IMR-90 (cell line): Measurements from ENCODE around the gene RFX4. TPM values are rescaled to one million over a fixed set of nuclear protein-coding genes. Genes with fewer than 3 reads are reported as not detected.

Source experiments
- ATAC-seq: fragments of 200-7000 bp; cut with Tn5 transposase; 2 replicates; pipeline ENCODE4 v1.9.1; 2020; ENCODE audit warnings: low read depth, mild to moderate bottlenecking, moderate library complexity
- BruUV-seq: library from RNA; stranded (reverse); fragments of 400-500 nt; replicated peaks from 2 replicates; lab custom pipeline; 2021; lab: Mats Ljungman, UMichigan
- CTCF ChIA-PET: fragments of 300-600 bp; formaldehyde crosslinking; extraction: SDS; loops from one replicate; lab custom pipeline; 2021; ENCODE audit warnings: antibody characterized with exemption; lab: Yijun Ruan, JAX
- POLR2A ChIA-PET: fragments of 300-600 bp; sonication (Branson Sonifier 250); formaldehyde crosslinking; loops from one replicate; lab custom pipeline; 2022; ENCODE audit warnings: antibody characterized with exemption; ENCODE audit not compliant: unreplicated experiment; lab: Charles Lee
- DNase-seq: peaks from one replicate; pipeline ENCODE4 v3.0.0; 2013
- H2AFZ ChIP-seq: replicated peaks from 2 replicates; pipeline ENCODE3; 2013; ENCODE audit warnings: low read length, mild to moderate bottlenecking; ENCODE audit not compliant: poor library complexity
- H2AK5ac ChIP-seq: 2 replicates; pipeline ENCODE4 v1.6.1; 2013; ENCODE audit warnings: low read depth, low read length, inconsistent platforms
- H2AK9ac ChIP-seq: replicated peaks from 2 replicates; pipeline ENCODE3; 2013; ENCODE audit warnings: mild to moderate bottlenecking, low read depth, low read length, moderate library complexity; ENCODE audit not compliant: poor library complexity
- H2BK120ac ChIP-seq: 2 replicates; pipeline ENCODE4 v1.6.1; 2013; ENCODE audit warnings: low read depth, low read length, inconsistent platforms
- H2BK15ac ChIP-seq: 3 replicates; pipeline ENCODE4 v1.6.1; 2013; ENCODE audit warnings: low read depth, low read length, inconsistent platforms
- H2BK20ac ChIP-seq: 2 replicates; pipeline ENCODE4 v1.6.1; 2013; ENCODE audit warnings: low read depth, mild to moderate bottlenecking, inconsistent platforms, low read length, moderate library complexity
- H2BK5ac ChIP-seq: 2 replicates; pipeline ENCODE4 v1.6.1; 2013; ENCODE audit warnings: mild to moderate bottlenecking, low read depth, low read length, inconsistent platforms; ENCODE audit not compliant: poor library complexity, severe bottlenecking
- H3K14ac ChIP-seq: replicated peaks from 2 replicates; pipeline ENCODE4 v1.6.1; 2013; ENCODE audit warnings: low read depth, low read length, inconsistent platforms
- H3K18ac ChIP-seq: 2 replicates; pipeline ENCODE4 v1.6.1; 2013; ENCODE audit warnings: low read depth, low read length, control low read depth
- H3K23ac ChIP-seq: 2 replicates; pipeline ENCODE4 v1.6.1; 2013; ENCODE audit warnings: low read depth, low read length, inconsistent platforms
- H3K27ac ChIP-seq: 2 replicates; pipeline ENCODE4 v1.5.1; 2013; ENCODE audit warnings: mild to moderate bottlenecking, control low read depth, low read length; ENCODE audit not compliant: insufficient read depth
- H3K27me3 ChIP-seq: 2 replicates; pipeline ENCODE4 v1.6.1; 2013; ENCODE audit warnings: low read length; ENCODE audit not compliant: control insufficient read depth, insufficient read depth
- H3K36me3 ChIP-seq: 2 replicates; pipeline ENCODE4 v1.6.1; 2013; ENCODE audit warnings: low read length, mixed read lengths; ENCODE audit not compliant: control insufficient read depth, insufficient read depth
- H3K4ac ChIP-seq: 2 replicates; pipeline ENCODE4 v1.6.1; 2013; ENCODE audit warnings: low read depth, low read length, inconsistent platforms
- H3K4me1 ChIP-seq: 2 replicates; pipeline ENCODE4 v1.6.1; 2013; ENCODE audit warnings: low read length, mixed read lengths; ENCODE audit not compliant: control insufficient read depth, insufficient read depth
- H3K4me2 ChIP-seq: 2 replicates; pipeline ENCODE4 v1.6.1; 2013; ENCODE audit warnings: low read depth, mild to moderate bottlenecking, control low read depth, low read length, moderate library complexity
- H3K4me3 ChIP-seq: 2 replicates; pipeline ENCODE4 v1.5.1; 2013; ENCODE audit warnings: low read depth, mild to moderate bottlenecking, control low read depth, low read length, moderate library complexity; ENCODE audit not compliant: insufficient read depth
- H3K56ac ChIP-seq: 2 replicates; pipeline ENCODE4 v1.6.1; 2013; ENCODE audit warnings: low read length, inconsistent platforms; ENCODE audit not compliant: insufficient read depth; ENCODE audit errors: extremely low read depth
- H3K79me1 ChIP-seq, 2 experiments: 2 replicates each; pipeline ENCODE4 v1.6.1; 2013; ENCODE audit warnings: low read length in 2 of 2, inconsistent platforms in 1 of 2, low read depth in 1 of 2
- H3K9ac ChIP-seq: 2 replicates; pipeline ENCODE4 v1.6.1; 2013; ENCODE audit warnings: low read depth, low read length, control low read depth
- H3K9me1 ChIP-seq: 2 replicates; pipeline ENCODE4 v1.6.1; 2013; ENCODE audit warnings: low read length, inconsistent platforms; ENCODE audit not compliant: insufficient read depth
- H3K9me3 ChIP-seq: 2 replicates; pipeline ENCODE4 v1.6.1; 2013; ENCODE audit warnings: low read length; ENCODE audit not compliant: control insufficient read depth, insufficient read depth
- H4K20me1 ChIP-seq: 2 replicates; pipeline ENCODE4 v1.6.1; 2013; ENCODE audit warnings: low read length, inconsistent platforms; ENCODE audit not compliant: insufficient read depth
- H4K5ac ChIP-seq: 2 replicates; pipeline ENCODE4 v1.6.1; 2013; ENCODE audit warnings: mild to moderate bottlenecking, low read depth, low read length, control low read depth
- H4K8ac ChIP-seq, 2 experiments: 2 replicates each; pipeline ENCODE4 v1.6.1; 2013; ENCODE audit warnings: low read depth in 2 of 2, low read length in 2 of 2, control low read depth in 1 of 2, inconsistent platforms in 1 of 2
- H4K91ac ChIP-seq: 2 replicates; pipeline ENCODE4 v1.6.1; 2013; ENCODE audit warnings: low read depth, low read length, inconsistent platforms; ENCODE audit not compliant: insufficient read depth
- BHLHE40 ChIP-seq: fragments of 150-350 bp; IDR thresholded peaks from 2 replicates; pipeline ENCODE4 v1.6.1; 2016; ENCODE audit warnings: mild to moderate bottlenecking, low read depth, low read length
- CEBPB ChIP-seq: IDR thresholded peaks from 2 replicates; pipeline ENCODE4 v1.6.1; 2012; ENCODE audit warnings: low read depth, low read length, improper control_type of control experiment
- CHD1 ChIP-seq: IDR thresholded peaks from 2 replicates; pipeline ENCODE4 v1.6.1; 2012; ENCODE audit warnings: low read depth, low read length, improper control_type of control experiment
- FOS ChIP-seq: fragments of 150-350 bp; IDR thresholded peaks from 2 replicates; pipeline ENCODE4 v1.6.1; 2016; ENCODE audit warnings: low read depth, low read length
- MAFK ChIP-seq: IDR thresholded peaks from 2 replicates; pipeline ENCODE4 v1.6.1; 2012; ENCODE audit warnings: low read depth, low read length, improper control_type of control experiment
- MAZ ChIP-seq: IDR thresholded peaks from 2 replicates; pipeline ENCODE4 v1.6.1; 2012; ENCODE audit warnings: low read depth, mild to moderate bottlenecking, low read length, improper control_type of control experiment, moderate library complexity, borderline replicate concordance
- MXI1 ChIP-seq: IDR thresholded peaks from 2 replicates; pipeline ENCODE4 v1.6.1; 2012; ENCODE audit warnings: low read depth, mild to moderate bottlenecking, low read length, moderate library complexity, borderline replicate concordance
- NFE2L2 ChIP-seq: fragments of 150-350 bp; IDR thresholded peaks from 2 replicates; pipeline ENCODE4 v1.6.1; 2016; ENCODE audit warnings: low read depth, mild to moderate bottlenecking, low read length
- POLR2A ChIP-seq: IDR thresholded peaks from 2 replicates; pipeline ENCODE4 v1.6.1; 2012; ENCODE audit warnings: mild to moderate bottlenecking, low read depth, low read length
- RAD21 ChIP-seq: IDR thresholded peaks from 2 replicates; pipeline ENCODE4 v1.6.1; 2012; ENCODE audit warnings: low read length, improper control_type of control experiment
- RCOR1 ChIP-seq: IDR thresholded peaks from 2 replicates; pipeline ENCODE4 v1.6.1; 2012; ENCODE audit warnings: mild to moderate bottlenecking, low read length, improper control_type of control experiment; ENCODE audit not compliant: insufficient replicate concordance
- RFX5 ChIP-seq: IDR thresholded peaks from 2 replicates; pipeline ENCODE4 v1.8.0; 2012; ENCODE audit warnings: low read depth, mild to moderate bottlenecking, low read length, moderate library complexity
- SMC3 ChIP-seq: fragments of 150-350 bp; IDR thresholded peaks from 2 replicates; pipeline ENCODE4 v1.6.1; 2016; ENCODE audit warnings: low read depth, mild to moderate bottlenecking, antibody characterized with exemption, low read length, moderate library complexity
- WGBS, 2 experiments: methylation state at CpG; one replicate each; pipeline versions ENCODE4 v1.1.5 to v1.1.7; 2013; ENCODE audit warnings: missing lambda C conversion rate in 2 of 2; ENCODE audit not compliant: insufficient read length in 1 of 2; ENCODE audit errors: extremely low coverage in 2 of 2; 5-methylcytosine and 5-hydroxymethylcytosine counted together
- dilution Hi-C: fragments of 300-500 bp; cut with HindIII; formaldehyde crosslinking; loops from one replicate; pipeline ENCODE4 v1.14.3; 2018; ENCODE audit warnings: low sequenced_read_pairs; ENCODE audit not compliant: unreplicated experiment
- in situ Hi-C: fragments of 300-500 bp; cut with MboI; formaldehyde crosslinking; loops from 3 replicates; pipeline ENCODE4 v1.14.3; 2019; ENCODE audit warnings: low sequenced_read_pairs, inconsistent platforms, mixed read lengths
- intact Hi-C: fragments of 100-400 bp; cut with micrococcal nuclease; formaldehyde crosslinking; loops from 2 replicates; pipeline ENCODE4 v1.10.0; 2022
- polyA plus RNA-seq, 3 experiments: library from polyadenylated mRNA; depleted of rRNA; stranded (reverse); fragments of >200 nt; gene quantifications; 2 replicates each; pipeline ENCODE4 v1.2.3, GENCODE V29; 2012; ENCODE audit warnings: low replicate concordance in 1 of 3
- total RNA-seq: library from RNA; depleted of rRNA; stranded (reverse); fragments of >200 nt; gene quantifications from 2 replicates; pipeline ENCODE4 v1.2.3, GENCODE V29; 2012
- TF ChIP-seq, protein P1 (sequence below): conservative IDR thresholded peaks from 2 replicates; pipeline ENCODE4 v1.5.1; 2012; ENCODE audit warnings: mild to moderate bottlenecking, low read depth, low read length, improper control_type of control experiment
- TF ChIP-seq, protein P2 (sequence below): fragments of 150-350 bp; IDR thresholded peaks from 2 replicates; pipeline ENCODE4 v1.6.1; 2017; ENCODE audit warnings: mild to moderate bottlenecking, antibody characterized with exemption, low read length, low read depth
- TF ChIP-seq, protein P3 (sequence below): fragments of 150-350 bp; IDR thresholded peaks from 2 replicates; pipeline ENCODE4 v1.6.1; 2016; ENCODE audit warnings: low read depth, mild to moderate bottlenecking, low read length, moderate library complexity, borderline replicate concordance

RFX4 gene
- total and polyA plus RNA-seq, 2 of the 4 experiments (the other 2 are of a cell fraction) = not detected

- dilution Hi-C loops (no loop called here), intact Hi-C loops (no loop called here), in situ Hi-C loops (no loop called here)
- WGBS, 2 experiments = no CpG with 5 or more reads among the region's 1 CpG
- Histone ChIP-seq H2BK20ac (no peak overlapping the region), H2BK15ac (no peak overlapping the region), H3K27ac (no peak overlapping the region), H2BK120ac (no peak overlapping the region), H3K56ac (no peak overlapping the region), H3K4ac (no peak overlapping the region), H4K5ac (no peak overlapping the region), H3K18ac (no peak overlapping the region), H3K4me3 (no peak overlapping the region), H3K23ac (no peak overlapping the region), H2AK5ac (no peak overlapping the region), H4K8ac (no peak overlapping the region), H2AFZ (no peak overlapping the region), H3K27me3 (peaks cover 3% of the 10 kb centered on the region; the same call in 1 of the 2 replicates), H3K9me1 (no peaks in the 10 kb centered on the region), H3K79me1 (no peaks in the 10 kb centered on the region), H4K20me1 (no peaks in the 10 kb centered on the region), H3K9me3 (no peaks in the 10 kb centered on the region), H3K4me1 (no peaks in the 10 kb centered on the region), H2AK9ac (no peak overlapping the region), H2BK5ac (no peak overlapping the region), H3K36me3 (no peaks in the 10 kb centered on the region), H4K91ac (no peak overlapping the region), H3K9ac (no peak overlapping the region), H3K14ac (no peak overlapping the region), H3K4me2 (no peak overlapping the region)
- DNase-seq = no peak
- ATAC-seq = no peak
- ChIA-PET POLR2A (no interaction called here), CTCF (no interaction called here)
- no peak for TF ChIP-seq RCOR1
- TF ChIP-seq POLR2A = no peak
- no peak for TF ChIP-seq FOS
- TF ChIP-seq CHD1 = no peak
- TF ChIP-seq SMC3 = no peak
- TF ChIP-seq, protein P1, sequence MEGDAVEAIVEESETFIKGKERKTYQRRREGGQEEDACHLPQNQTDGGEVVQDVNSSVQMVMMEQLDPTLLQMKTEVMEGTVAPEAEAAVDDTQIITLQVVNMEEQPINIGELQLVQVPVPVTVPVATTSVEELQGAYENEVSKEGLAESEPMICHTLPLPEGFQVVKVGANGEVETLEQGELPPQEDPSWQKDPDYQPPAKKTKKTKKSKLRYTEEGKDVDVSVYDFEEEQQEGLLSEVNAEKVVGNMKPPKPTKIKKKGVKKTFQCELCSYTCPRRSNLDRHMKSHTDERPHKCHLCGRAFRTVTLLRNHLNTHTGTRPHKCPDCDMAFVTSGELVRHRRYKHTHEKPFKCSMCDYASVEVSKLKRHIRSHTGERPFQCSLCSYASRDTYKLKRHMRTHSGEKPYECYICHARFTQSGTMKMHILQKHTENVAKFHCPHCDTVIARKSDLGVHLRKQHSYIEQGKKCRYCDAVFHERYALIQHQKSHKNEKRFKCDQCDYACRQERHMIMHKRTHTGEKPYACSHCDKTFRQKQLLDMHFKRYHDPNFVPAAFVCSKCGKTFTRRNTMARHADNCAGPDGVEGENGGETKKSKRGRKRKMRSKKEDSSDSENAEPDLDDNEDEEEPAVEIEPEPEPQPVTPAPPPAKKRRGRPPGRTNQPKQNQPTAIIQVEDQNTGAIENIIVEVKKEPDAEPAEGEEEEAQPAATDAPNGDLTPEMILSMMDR = no peak
- no peak for TF ChIP-seq MAZ
- TF ChIP-seq MAFK = no peak
- TF ChIP-seq BHLHE40 = no peak
- TF ChIP-seq, protein P2, sequence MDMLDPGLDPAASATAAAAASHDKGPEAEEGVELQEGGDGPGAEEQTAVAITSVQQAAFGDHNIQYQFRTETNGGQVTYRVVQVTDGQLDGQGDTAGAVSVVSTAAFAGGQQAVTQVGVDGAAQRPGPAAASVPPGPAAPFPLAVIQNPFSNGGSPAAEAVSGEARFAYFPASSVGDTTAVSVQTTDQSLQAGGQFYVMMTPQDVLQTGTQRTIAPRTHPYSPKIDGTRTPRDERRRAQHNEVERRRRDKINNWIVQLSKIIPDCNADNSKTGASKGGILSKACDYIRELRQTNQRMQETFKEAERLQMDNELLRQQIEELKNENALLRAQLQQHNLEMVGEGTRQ = no peak
- TF ChIP-seq CEBPB = no peak
- no peak for TF ChIP-seq RAD21
- TF ChIP-seq MXI1 = no peak
- no peak for TF ChIP-seq RFX5
- TF ChIP-seq NFE2L2 = no peak
- TF ChIP-seq, protein P3, sequence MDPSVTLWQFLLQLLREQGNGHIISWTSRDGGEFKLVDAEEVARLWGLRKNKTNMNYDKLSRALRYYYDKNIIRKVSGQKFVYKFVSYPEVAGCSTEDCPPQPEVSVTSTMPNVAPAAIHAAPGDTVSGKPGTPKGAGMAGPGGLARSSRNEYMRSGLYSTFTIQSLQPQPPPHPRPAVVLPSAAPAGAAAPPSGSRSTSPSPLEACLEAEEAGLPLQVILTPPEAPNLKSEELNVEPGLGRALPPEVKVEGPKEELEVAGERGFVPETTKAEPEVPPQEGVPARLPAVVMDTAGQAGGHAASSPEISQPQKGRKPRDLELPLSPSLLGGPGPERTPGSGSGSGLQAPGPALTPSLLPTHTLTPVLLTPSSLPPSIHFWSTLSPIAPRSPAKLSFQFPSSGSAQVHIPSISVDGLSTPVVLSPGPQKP = no peak
- no TSS peak for BruUV-seq
Measured at GRCh38 chr12:106724116-106724515, 141.3 kb downstream of the RFX4 start.
